Panc1 (cell line): ENCODE results near the gene HMCES. TPM values are rescaled to one million over a fixed set of nuclear protein-coding genes. Genes with fewer than 3 reads are reported as not detected.
A peak's percentile ranks its signal among the peaks of the same experiment; 100 is the strongest.

Experiments used
- ATAC-seq: fragments of 200-7000 bp; cut with Tn5 transposase; 2 replicates; pipeline ENCODE4 v1.9.1; 2020; ENCODE audit warnings: mild to moderate bottlenecking, moderate library complexity
- BruUV-seq: library from RNA; stranded (reverse); fragments of 400-500 nt; replicated peaks from 2 replicates; lab custom pipeline; 2021; lab: Mats Ljungman, UMichigan
- CTCF ChIA-PET: fragments of 300-600 bp; sonication (Branson Sonifier 250); formaldehyde crosslinking; loops from one replicate; lab custom pipeline; 2022; ENCODE audit warnings: antibody characterized with exemption; lab: Charles Lee
- POLR2A ChIA-PET: fragments of 300-600 bp; sonication (Branson Sonifier 250); formaldehyde crosslinking; loops from one replicate; lab custom pipeline; 2022; ENCODE audit warnings: antibody characterized with exemption; lab: Charles Lee
- DNase-seq: peaks from one replicate; pipeline ENCODE4 v3.0.0-alpha.2; 2010; ENCODE audit warnings: low read depth, low spot score
- H3K27ac ChIP-seq: 2 replicates; pipeline ENCODE4 v1.5.1; 2011; ENCODE audit warnings: mild to moderate bottlenecking, low read length, inconsistent platforms
- H3K27me3 ChIP-seq: fragments of 200-500 bp; sonication (Bioruptor generic); 2 replicates; pipeline ENCODE4 v1.6.0; 2014; ENCODE audit warnings: low read length, inconsistent platforms; ENCODE audit not compliant: control insufficient read depth, insufficient read depth
- H3K36me3 ChIP-seq: fragments of 200-500 bp; sonication (Bioruptor generic); 2 replicates; pipeline ENCODE4 v1.5.1; 2014; ENCODE audit warnings: inconsistent platforms, mild to moderate bottlenecking, low read length, moderate library complexity; ENCODE audit not compliant: control insufficient read depth, insufficient read depth
- H3K4me1 ChIP-seq: 2 replicates; pipeline ENCODE4 v1.5.1; 2011; ENCODE audit warnings: inconsistent platforms, mild to moderate bottlenecking, low read length, moderate library complexity; ENCODE audit not compliant: control insufficient read depth, insufficient read depth
- H3K4me3 ChIP-seq, 2 experiments: 2 replicates each; pipeline ENCODE4 v1.5.1; 2011 to 2012; ENCODE audit warnings: low read depth in 2 of 2, low read length in 2 of 2, mild to moderate bottlenecking in 2 of 2, inconsistent platforms in 1 of 2, moderate library complexity in 1 of 2
- H3K9me3 ChIP-seq: fragments of 200-500 bp; sonication (Bioruptor generic); 2 replicates; pipeline ENCODE4 v1.5.1; 2014; ENCODE audit warnings: low read depth, mild to moderate bottlenecking, inconsistent platforms, low read length, moderate library complexity; ENCODE audit not compliant: control insufficient read depth, insufficient read depth
- POLR2AphosphoS5 ChIP-seq: IDR thresholded peaks from 2 replicates; pipeline ENCODE4 v1.6.1; 2012; ENCODE audit warnings: mild to moderate bottlenecking, low read depth, low read length, moderate library complexity
- SIN3A ChIP-seq: IDR thresholded peaks from 2 replicates; pipeline ENCODE4 v1.6.1; 2012; ENCODE audit warnings: low read depth, mild to moderate bottlenecking, low read length, moderate library complexity, borderline replicate concordance; ENCODE audit not compliant: insufficient read depth
- TCF7L2 ChIP-seq: IDR thresholded peaks from 2 replicates; pipeline ENCODE4 v1.6.1; 2011; ENCODE audit warnings: mild to moderate bottlenecking, low read depth, low read length, inconsistent platforms
- in situ Hi-C: cut with HindIII; loops from 2 replicates; pipeline ENCODE4 v1.10.0; 2016; ENCODE audit warnings: low sequenced_read_pairs, low pct_unique_long_range_greater_than_20kb
- intact Hi-C: fragments of 100-400 bp; cut with micrococcal nuclease; formaldehyde crosslinking; loops from one replicate; pipeline ENCODE4 v1.10.0; 2022; ENCODE audit not compliant: unreplicated experiment
- total RNA-seq: library from RNA; stranded (reverse); gene quantifications from one replicate; pipeline ENCODE4 v1.2.1, GENCODE V29; 2021; ENCODE audit not compliant: unreplicated experiment
- TF ChIP-seq, protein P1 (sequence below), 2 experiments: IDR thresholded peaks; 2 replicates each; pipeline ENCODE4 v1.6.1; 2011 to 2012; ENCODE audit warnings: low read depth in 2 of 2, control low read depth in 1 of 2, low read length in 1 of 2, mild to moderate bottlenecking in 1 of 2, moderate library complexity in 1 of 2; ENCODE audit not compliant: insufficient read depth in 1 of 2
- TF ChIP-seq, protein P2 (sequence below): fragments of 450-650 bp; IDR thresholded peaks from 2 replicates; pipeline ENCODE4 v1.5.1; 2017; ENCODE audit warnings: mild to moderate bottlenecking

Gene HMCES
- total RNA-seq, 1 experiment from 2014 or later, result 94.6 TPM

DNA sequence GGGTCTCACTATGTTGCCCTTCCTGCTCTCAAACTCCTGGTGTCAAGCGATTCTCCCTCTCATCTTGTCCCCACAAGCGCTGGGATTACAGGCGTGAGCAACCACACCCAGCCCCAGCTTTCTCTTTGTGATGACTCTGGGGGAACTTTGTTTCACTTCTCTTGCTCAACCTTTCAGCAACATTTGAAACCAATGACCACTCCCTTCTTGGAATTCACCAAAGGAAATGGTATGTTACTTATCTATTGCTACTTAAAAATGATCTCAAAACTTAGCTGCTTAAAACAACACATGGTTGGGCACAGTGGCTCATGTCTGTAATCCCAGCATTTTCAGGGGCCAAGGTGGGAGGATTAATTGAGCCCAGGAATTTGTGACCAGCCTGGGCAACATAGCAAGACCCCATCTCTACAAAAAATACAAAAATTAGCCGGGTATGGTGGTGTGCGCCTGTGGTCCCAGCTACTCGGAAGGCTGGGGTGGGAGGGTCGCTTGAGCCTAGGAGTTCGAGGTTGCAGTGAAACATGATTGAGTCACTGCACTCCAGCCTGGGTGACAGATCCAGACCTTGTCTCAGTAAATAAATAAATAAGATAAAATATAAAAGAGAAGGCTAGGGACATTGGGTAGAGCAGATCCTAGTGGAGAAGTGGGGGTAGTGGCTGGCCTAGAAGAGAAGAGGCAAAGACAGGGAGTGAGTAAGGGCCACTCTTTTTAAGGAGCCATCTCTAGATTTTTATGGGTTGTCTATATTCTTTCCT is 39.5 kb upstream of the HMCES start:
- Histone ChIP-seq H3K9me3 (no peaks in the 10 kb centered on the region), H3K4me3 (no peak overlapping the region), H3K36me3 (no peaks in the 10 kb centered on the region), H3K27me3 (no peaks in the 10 kb centered on the region), H3K27ac (no peak overlapping the region), H3K4me1 (peaks cover 9% of the 10 kb centered on the region; the same call in 1 of the 2 replicates)
- in situ Hi-C loops, result no loop called here
- DNase-seq, result no peak
- no TSS peak for BruUV-seq
- TF ChIP-seq TCF7L2, result no peak
- TF ChIP-seq, protein P1, sequence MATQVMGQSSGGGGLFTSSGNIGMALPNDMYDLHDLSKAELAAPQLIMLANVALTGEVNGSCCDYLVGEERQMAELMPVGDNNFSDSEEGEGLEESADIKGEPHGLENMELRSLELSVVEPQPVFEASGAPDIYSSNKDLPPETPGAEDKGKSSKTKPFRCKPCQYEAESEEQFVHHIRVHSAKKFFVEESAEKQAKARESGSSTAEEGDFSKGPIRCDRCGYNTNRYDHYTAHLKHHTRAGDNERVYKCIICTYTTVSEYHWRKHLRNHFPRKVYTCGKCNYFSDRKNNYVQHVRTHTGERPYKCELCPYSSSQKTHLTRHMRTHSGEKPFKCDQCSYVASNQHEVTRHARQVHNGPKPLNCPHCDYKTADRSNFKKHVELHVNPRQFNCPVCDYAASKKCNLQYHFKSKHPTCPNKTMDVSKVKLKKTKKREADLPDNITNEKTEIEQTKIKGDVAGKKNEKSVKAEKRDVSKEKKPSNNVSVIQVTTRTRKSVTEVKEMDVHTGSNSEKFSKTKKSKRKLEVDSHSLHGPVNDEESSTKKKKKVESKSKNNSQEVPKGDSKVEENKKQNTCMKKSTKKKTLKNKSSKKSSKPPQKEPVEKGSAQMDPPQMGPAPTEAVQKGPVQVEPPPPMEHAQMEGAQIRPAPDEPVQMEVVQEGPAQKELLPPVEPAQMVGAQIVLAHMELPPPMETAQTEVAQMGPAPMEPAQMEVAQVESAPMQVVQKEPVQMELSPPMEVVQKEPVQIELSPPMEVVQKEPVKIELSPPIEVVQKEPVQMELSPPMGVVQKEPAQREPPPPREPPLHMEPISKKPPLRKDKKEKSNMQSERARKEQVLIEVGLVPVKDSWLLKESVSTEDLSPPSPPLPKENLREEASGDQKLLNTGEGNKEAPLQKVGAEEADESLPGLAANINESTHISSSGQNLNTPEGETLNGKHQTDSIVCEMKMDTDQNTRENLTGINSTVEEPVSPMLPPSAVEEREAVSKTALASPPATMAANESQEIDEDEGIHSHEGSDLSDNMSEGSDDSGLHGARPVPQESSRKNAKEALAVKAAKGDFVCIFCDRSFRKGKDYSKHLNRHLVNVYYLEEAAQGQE (IDR thresholded peaks at IDR 0.05; ENCODE audit: insufficient read depth in 1 of 2, low read depth in 2 of 2, low read length in 1 of 2), result no peak
- TF ChIP-seq, protein P2, sequence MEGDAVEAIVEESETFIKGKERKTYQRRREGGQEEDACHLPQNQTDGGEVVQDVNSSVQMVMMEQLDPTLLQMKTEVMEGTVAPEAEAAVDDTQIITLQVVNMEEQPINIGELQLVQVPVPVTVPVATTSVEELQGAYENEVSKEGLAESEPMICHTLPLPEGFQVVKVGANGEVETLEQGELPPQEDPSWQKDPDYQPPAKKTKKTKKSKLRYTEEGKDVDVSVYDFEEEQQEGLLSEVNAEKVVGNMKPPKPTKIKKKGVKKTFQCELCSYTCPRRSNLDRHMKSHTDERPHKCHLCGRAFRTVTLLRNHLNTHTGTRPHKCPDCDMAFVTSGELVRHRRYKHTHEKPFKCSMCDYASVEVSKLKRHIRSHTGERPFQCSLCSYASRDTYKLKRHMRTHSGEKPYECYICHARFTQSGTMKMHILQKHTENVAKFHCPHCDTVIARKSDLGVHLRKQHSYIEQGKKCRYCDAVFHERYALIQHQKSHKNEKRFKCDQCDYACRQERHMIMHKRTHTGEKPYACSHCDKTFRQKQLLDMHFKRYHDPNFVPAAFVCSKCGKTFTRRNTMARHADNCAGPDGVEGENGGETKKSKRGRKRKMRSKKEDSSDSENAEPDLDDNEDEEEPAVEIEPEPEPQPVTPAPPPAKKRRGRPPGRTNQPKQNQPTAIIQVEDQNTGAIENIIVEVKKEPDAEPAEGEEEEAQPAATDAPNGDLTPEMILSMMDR, result no peak
- POLR2A ChIA-PET, result interaction anchor here (0.7 kb wide), 1 partner anchor 634 kb away, joined by 3 read pairs; no protein-coding TSS in a partner anchor
- CTCF ChIA-PET, result no interaction called here
- intact Hi-C loops, result no loop called here
- ATAC-seq, result peak; percentile 50; the same call in 1 of the 2 replicates

DNA sequence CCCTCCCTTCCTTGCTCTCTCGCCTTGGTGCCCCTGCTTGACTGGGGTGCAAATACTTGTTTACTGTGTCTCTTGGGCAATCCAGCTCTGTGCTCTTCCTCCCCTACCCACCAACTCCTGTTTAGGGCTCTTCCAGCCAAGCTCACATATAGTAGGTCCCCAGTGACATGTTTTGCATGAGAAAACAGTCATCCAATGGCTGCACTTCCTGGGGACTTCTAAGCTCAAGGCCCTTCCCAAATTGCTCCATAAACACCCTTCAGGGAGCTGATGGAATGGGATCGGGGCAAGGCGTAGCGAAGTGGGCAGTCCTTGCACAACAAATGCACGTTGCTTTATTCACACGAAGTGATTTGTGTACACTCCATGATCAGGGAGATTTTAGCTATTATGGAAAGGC is 38.7 kb upstream of the HMCES start:
- CTCF ChIA-PET, result no interaction called here
- TF ChIP-seq, protein P2, result no peak
- TF ChIP-seq, protein P1 (IDR thresholded peaks at IDR 0.05; ENCODE audit: insufficient read depth in 1 of 2, low read depth in 2 of 2, low read length in 1 of 2), result no peak
- no peak for TF ChIP-seq SIN3A
- TF ChIP-seq POLR2AphosphoS5, result no peak
- TF ChIP-seq TCF7L2, result no peak
- peaks cover 11% of the 10 kb centered on the region for H3K4me1 ChIP-seq
- peak overlapping the region; percentile 8; the same call in 1 of the 2 replicates for H3K27ac ChIP-seq
- DNase-seq, result no peak
- intact Hi-C loops (loop anchor here (10.0 kb wide), 1 partner anchor 215 kb away; no protein-coding TSS in a partner anchor), in situ Hi-C loops (no loop called here)
- no peak for ATAC-seq
- POLR2A ChIA-PET, result interaction anchor here (0.5 to 0.6 kb wide), 2 partner anchors 56 to 59 kb away, joined by 3 to 4 read pairs; no protein-coding TSS in a partner anchor
- H3K4me3 ChIP-seq, result no peak overlapping the region
- H3K9me3 ChIP-seq, result no peaks in the 10 kb centered on the region
- H3K27me3 ChIP-seq, result no peaks in the 10 kb centered on the region
- no peaks in the 10 kb centered on the region for H3K36me3 ChIP-seq
- no TSS peak for BruUV-seq
